ENCODE measurements around the gene ATXN7L1.

- TF ChIP-seq KLF9 (tag by site-specific recombination; IDR thresholded peaks at IDR 0.05; ENCODE audit: low read depth) (no peak), ZNF600 (tag by site-specific recombination; IDR thresholded peaks at IDR 0.05) (no peak), GLI4 (tag by site-specific recombination; IDR thresholded peaks at IDR 0.05) (no peak), ZBTB11 (tag by site-specific recombination; conservative IDR thresholded peaks at IDR 0.05; ENCODE audit: low read depth) (no peak), CTCF (tag by site-specific recombination; IDR thresholded peaks at IDR 0.05) (no peak), ZNF214 (tag by site-specific recombination; IDR thresholded peaks at IDR 0.05; ENCODE audit: borderline replicate concordance) (no peak), ZNF792 (tag by site-specific recombination; IDR thresholded peaks at IDR 0.05) (no peak), REST (tag by site-specific recombination; IDR thresholded peaks at IDR 0.05) (no peak), ZNF514 (tag by site-specific recombination; IDR thresholded peaks at IDR 0.05) (no peak), ZNF629 (tag by site-specific recombination; IDR thresholded peaks at IDR 0.05) (no peak), BCL11A (tag by site-specific recombination; IDR thresholded peaks at IDR 0.05; ENCODE audit: low read depth) (no peak), ZFP3 (tag by site-specific recombination; IDR thresholded peaks at IDR 0.05; ENCODE audit: low read depth) (no peak), ZSCAN30 (tag by site-specific recombination; IDR thresholded peaks at IDR 0.05) (no peak), ZBTB1 (tag by site-specific recombination; IDR thresholded peaks at IDR 0.05) (no peak)
Measured at GRCh38 chr7:105703207-105703930, 173.0 kb downstream of the ATXN7L1 start.

Measured in HEK293 (cell line).